ENCODE measurements around the gene NDNF.

Gene NDNF

GRCh38 chr4:121056066-121056465 is 16.3 kb downstream of the NDNF start:
- no peak for TF ChIP-seq GATA2 (IDR thresholded peaks at IDR 0.05; ENCODE audit: low read depth, low read length)
- no peak for TF ChIP-seq GATA3 (IDR thresholded peaks at IDR 0.05; ENCODE audit: low read depth, low read length)

- TF ChIP-seq GATA2 (IDR thresholded peaks at IDR 0.05; ENCODE audit: low read depth, low read length): no peak
- TF ChIP-seq GATA3 (IDR thresholded peaks at IDR 0.05; ENCODE audit: low read depth, low read length): no peak
Measured at GRCh38 chr4:121054373-121054772, 18.0 kb downstream of the NDNF start.

GRCh38 chr4:121053601-121054143 is 18.7 kb downstream of the NDNF start:
- no peak for TF ChIP-seq GATA3 (IDR thresholded peaks at IDR 0.05; ENCODE audit: low read depth, low read length)
- no peak for TF ChIP-seq GATA2 (IDR thresholded peaks at IDR 0.05; ENCODE audit: low read depth, low read length)

- TF ChIP-seq GATA3 (IDR thresholded peaks at IDR 0.05; ENCODE audit: low read depth, low read length) (no peak), GATA2 (IDR thresholded peaks at IDR 0.05; ENCODE audit: low read depth, low read length) (no peak)
Measured at GRCh38 chr4:121050300-121050699, 22.0 kb downstream of the NDNF start.

GRCh38 chr4:121049072-121049599 is 23.2 kb downstream of the NDNF start:
- TF ChIP-seq GATA3 (IDR thresholded peaks at IDR 0.05; ENCODE audit: low read depth, low read length): no peak
- TF ChIP-seq GATA2 (IDR thresholded peaks at IDR 0.05; ENCODE audit: low read depth, low read length): no peak

- TF ChIP-seq GATA2 (IDR thresholded peaks at IDR 0.05; ENCODE audit: low read depth, low read length): no peak
- no peak for TF ChIP-seq GATA3 (IDR thresholded peaks at IDR 0.05; ENCODE audit: low read depth, low read length)
Measured at GRCh38 chr4:121048165-121048564, 24.2 kb downstream of the NDNF start.

GRCh38 chr4:121041307-121042090 is 30.8 kb downstream of the NDNF start:
- TF ChIP-seq GATA3 (IDR thresholded peaks at IDR 0.05; ENCODE audit: low read depth, low read length) (no peak), GATA2 (IDR thresholded peaks at IDR 0.05; ENCODE audit: low read depth, low read length) (no peak)

GRCh38 chr4:121034017-121034416 is 38.3 kb downstream of the NDNF start:
- TF ChIP-seq GATA2 (IDR thresholded peaks at IDR 0.05; ENCODE audit: low read depth, low read length) (no peak), GATA3 (IDR thresholded peaks at IDR 0.05; ENCODE audit: low read depth, low read length) (no peak)

- TF ChIP-seq GATA2 (IDR thresholded peaks at IDR 0.05; ENCODE audit: low read depth, low read length) (no peak), GATA3 (IDR thresholded peaks at IDR 0.05; ENCODE audit: low read depth, low read length) (no peak)
Measured at GRCh38 chr4:121030711-121031110, 41.6 kb downstream of the NDNF start.

GRCh38 chr4:121030131-121030530 is 42.2 kb downstream of the NDNF start:
- TF ChIP-seq GATA3 (IDR thresholded peaks at IDR 0.05; ENCODE audit: low read depth, low read length) (no peak), GATA2 (IDR thresholded peaks at IDR 0.05; ENCODE audit: low read depth, low read length) (no peak)

GRCh38 chr4:121026034-121026433 is 46.3 kb downstream of the NDNF start:
- TF ChIP-seq GATA3 (IDR thresholded peaks at IDR 0.05; ENCODE audit: low read depth, low read length) (no peak), GATA2 (IDR thresholded peaks at IDR 0.05; ENCODE audit: low read depth, low read length) (no peak)

GRCh38 chr4:121025540-121025939 is 46.8 kb downstream of the NDNF start:
- TF ChIP-seq GATA3 (IDR thresholded peaks at IDR 0.05; ENCODE audit: low read depth, low read length): no peak
- TF ChIP-seq GATA2 (IDR thresholded peaks at IDR 0.05; ENCODE audit: low read depth, low read length): no peak

- TF ChIP-seq GATA3 (IDR thresholded peaks at IDR 0.05; ENCODE audit: low read depth, low read length): no peak
- TF ChIP-seq GATA2 (IDR thresholded peaks at IDR 0.05; ENCODE audit: low read depth, low read length): no peak
Measured at GRCh38 chr4:121018543-121018942, 53.8 kb downstream of the NDNF start.

- TF ChIP-seq GATA3 (IDR thresholded peaks at IDR 0.05; ENCODE audit: low read depth, low read length): no peak
- no peak for TF ChIP-seq GATA2 (IDR thresholded peaks at IDR 0.05; ENCODE audit: low read depth, low read length)
Measured at GRCh38 chr4:121016611-121017010, 55.7 kb downstream of the NDNF start.

GRCh38 chr4:121015421-121015820 is 56.9 kb downstream of the NDNF start:
- TF ChIP-seq GATA3 (IDR thresholded peaks at IDR 0.05; ENCODE audit: low read depth, low read length) (no peak), GATA2 (IDR thresholded peaks at IDR 0.05; ENCODE audit: low read depth, low read length) (no peak)

All from SH-SY5Y (cell line).